ENCODE measurements around the gene HOXB6.

DNA sequence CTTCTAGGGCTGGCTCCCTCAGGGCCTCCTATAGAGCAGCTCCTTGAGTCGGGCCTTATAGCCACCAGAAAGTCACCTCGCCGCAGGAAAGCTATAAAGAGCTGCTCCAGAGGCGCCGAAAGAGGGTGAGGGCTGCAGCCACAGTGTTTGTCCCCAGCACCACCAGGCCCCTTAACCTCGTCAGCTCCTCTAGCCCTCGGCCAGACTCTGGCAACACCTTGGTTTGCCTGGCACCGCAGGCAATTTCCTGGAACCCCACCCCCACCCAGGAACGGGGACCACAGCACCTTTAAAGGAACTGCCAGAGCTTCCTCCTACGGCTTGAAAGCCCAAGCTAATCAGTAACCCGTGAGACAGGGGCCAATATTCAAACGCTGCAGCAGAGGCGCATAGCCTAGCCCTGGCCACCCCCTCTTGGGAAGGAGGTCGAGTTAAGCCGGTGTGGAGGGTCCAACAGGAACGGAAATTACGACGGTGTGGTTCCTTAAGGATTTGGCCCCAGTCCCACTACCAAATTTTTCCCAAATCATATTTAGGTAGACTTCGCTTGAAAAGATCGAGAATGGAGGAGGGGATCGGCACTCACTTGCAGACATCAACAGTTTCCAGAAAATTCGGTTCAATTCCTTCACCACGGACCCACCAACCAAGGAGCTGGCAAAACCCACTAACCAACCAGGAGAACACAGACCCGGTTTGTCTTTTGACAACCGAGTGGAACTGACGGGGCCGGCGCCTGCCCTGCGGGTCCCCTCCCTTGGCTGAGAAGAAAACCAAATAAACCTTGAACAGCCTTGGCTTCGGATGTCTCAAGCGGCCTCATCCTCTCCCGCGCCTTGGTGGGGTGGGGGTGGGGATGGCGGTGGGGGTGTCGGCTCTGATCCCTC is 3.0 kb downstream of the HOXB6 start:
- no peak for TF ChIP-seq POLR2A (IDR thresholded peaks at IDR 0.05)
- TF ChIP-seq, protein P1, sequence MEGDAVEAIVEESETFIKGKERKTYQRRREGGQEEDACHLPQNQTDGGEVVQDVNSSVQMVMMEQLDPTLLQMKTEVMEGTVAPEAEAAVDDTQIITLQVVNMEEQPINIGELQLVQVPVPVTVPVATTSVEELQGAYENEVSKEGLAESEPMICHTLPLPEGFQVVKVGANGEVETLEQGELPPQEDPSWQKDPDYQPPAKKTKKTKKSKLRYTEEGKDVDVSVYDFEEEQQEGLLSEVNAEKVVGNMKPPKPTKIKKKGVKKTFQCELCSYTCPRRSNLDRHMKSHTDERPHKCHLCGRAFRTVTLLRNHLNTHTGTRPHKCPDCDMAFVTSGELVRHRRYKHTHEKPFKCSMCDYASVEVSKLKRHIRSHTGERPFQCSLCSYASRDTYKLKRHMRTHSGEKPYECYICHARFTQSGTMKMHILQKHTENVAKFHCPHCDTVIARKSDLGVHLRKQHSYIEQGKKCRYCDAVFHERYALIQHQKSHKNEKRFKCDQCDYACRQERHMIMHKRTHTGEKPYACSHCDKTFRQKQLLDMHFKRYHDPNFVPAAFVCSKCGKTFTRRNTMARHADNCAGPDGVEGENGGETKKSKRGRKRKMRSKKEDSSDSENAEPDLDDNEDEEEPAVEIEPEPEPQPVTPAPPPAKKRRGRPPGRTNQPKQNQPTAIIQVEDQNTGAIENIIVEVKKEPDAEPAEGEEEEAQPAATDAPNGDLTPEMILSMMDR (IDR thresholded peaks at IDR 0.05), result no peak

Data from thyroid gland (tissue), 4 donors.